Cardiac septum (tissue), 1 donor: ENCODE measurements around the gene RHBG. TPM values are rescaled to one million over a fixed set of nuclear protein-coding genes. Genes with fewer than 3 reads are reported as not detected.

ENCODE experiments used
- microRNA-seq: library from miRNA; unstranded; fragments of <30 nt; microRNA quantifications from one replicate; pipeline ENCODE4 v1.2.0, GENCODE V29; 2020
- total RNA-seq: library from RNA; stranded (reverse); fragmentation: NEBNext Ultra II Directional; extraction: Animal tissue kit (Norgen Biotek cat#: 25700); gene quantifications from one replicate; pipeline ENCODE4 v1.2.1, GENCODE V29; 2021
- donor health status: DM: no; HTN: no; CAD: no.

The RHBG gene
- total RNA-seq, 1 donor from 2014 or later = not detected

Small RNAs within 50 kb of the gene (microRNA-seq; reads per million reads assigned to microRNA genes)
- not detected for gene MIR9-1

Other genes with a start within 250 kb of the RHBG start
- 2.7 TPM for gene SEMA4A, start 215.6 kb upstream of the RHBG start, total RNA-seq
- gene SLC25A44, start 175.1 kb upstream of the RHBG start, total RNA-seq = 15.4 TPM
- 54.3 TPM for gene PMF1, start 156.2 kb upstream of the RHBG start, total RNA-seq
- 0.78 TPM for gene BGLAP, start 127.0 kb upstream of the RHBG start, total RNA-seq
- gene PAQR6, start 121.2 kb upstream of the RHBG start, total RNA-seq = 2.6 TPM
- 112 TPM for gene SMG5, start 86.4 kb upstream of the RHBG start, total RNA-seq
- 2.2 TPM for gene TMEM79, start 84.9 kb upstream of the RHBG start, total RNA-seq
- gene GLMP, start 73.5 kb upstream of the RHBG start, total RNA-seq = 15.2 TPM
- gene VHLL, start 69.9 kb upstream of the RHBG start, total RNA-seq = not detected
- gene CCT3, start 30.9 kb upstream of the RHBG start, total RNA-seq = 127 TPM
- not detected for gene TSACC, start 30.7 kb upstream of the RHBG start, total RNA-seq
- gene MEF2D, start 131.6 kb downstream of the RHBG start, total RNA-seq = 93.1 TPM
- 0.16 TPM for gene IQGAP3, start 203.4 kb downstream of the RHBG start, total RNA-seq
- gene TTC24, start 210.5 kb downstream of the RHBG start, total RNA-seq = not detected
- 91.4 TPM for gene NAXE, start 222.6 kb downstream of the RHBG start, total RNA-seq
- gene GPATCH4, start 232.3 kb downstream of the RHBG start, total RNA-seq = 15.5 TPM